Loucy (cell line): Measurements from ENCODE around the gene CPB1.

Experiments
- H2AFZ ChIP-seq: fragments of 200-600 bp; sonication (generic); 2 replicates; pipeline ENCODE4 v1.6.0; 2016; ENCODE audit warnings: antibody characterized with exemption, mild to moderate bottlenecking, low read length, moderate library complexity
- H3F3A ChIP-seq: fragments of 200-600 bp; 2 replicates; pipeline ENCODE4 v1.6.0; 2016; ENCODE audit warnings: antibody characterized with exemption, low read depth, mild to moderate bottlenecking
- H3K27me3 ChIP-seq: fragments of 200-600 bp; sonication (generic); 2 replicates; pipeline ENCODE4 v1.6.1; 2014; ENCODE audit warnings: low read length, mild to moderate bottlenecking; ENCODE audit not compliant: insufficient read depth, poor library complexity, severe bottlenecking
- H3K36me3 ChIP-seq: fragments of 200-600 bp; sonication (generic); 2 replicates; pipeline ENCODE4 v1.6.1; 2016; ENCODE audit warnings: low read length; ENCODE audit not compliant: insufficient read depth
- H3K4me1 ChIP-seq: fragments of 200-600 bp; sonication (generic); 2 replicates; pipeline ENCODE4 v1.5.1; 2014; ENCODE audit warnings: low read length, mild to moderate bottlenecking; ENCODE audit not compliant: insufficient read depth, poor library complexity, severe bottlenecking
- H3K4me2 ChIP-seq: fragments of 200-600 bp; sonication (generic); 2 replicates; pipeline ENCODE4 v1.6.0; 2014; ENCODE audit warnings: antibody characterized with exemption, low read length, low read depth, mild to moderate bottlenecking; ENCODE audit not compliant: poor library complexity, severe bottlenecking
- H3K4me3 ChIP-seq: fragments of 200-600 bp; sonication (generic); 2 replicates; pipeline ENCODE4 v1.5.1; 2014; ENCODE audit warnings: low read length, mild to moderate bottlenecking, mixed read lengths; ENCODE audit not compliant: poor library complexity, severe bottlenecking
- H3K79me2 ChIP-seq: fragments of 200-600 bp; sonication (generic); 2 replicates; pipeline ENCODE4 v1.6.1; 2014; ENCODE audit warnings: low read length; ENCODE audit not compliant: insufficient read depth
- H3K9ac ChIP-seq: fragments of 200-600 bp; sonication (generic); 2 replicates; pipeline ENCODE4 v1.6.0; 2014; ENCODE audit warnings: mild to moderate bottlenecking, low read depth, low read length, moderate library complexity; ENCODE audit not compliant: poor library complexity, severe bottlenecking
- H3K9me2 ChIP-seq: fragments of 200-600 bp; sonication (generic); replicated peaks from 2 replicates; pipeline ENCODE4 v1.6.1; 2016; ENCODE audit warnings: low read depth, low read length, mixed read lengths
- H3K9me3 ChIP-seq: fragments of 200-600 bp; sonication (generic); 2 replicates; pipeline ENCODE4 v1.6.1; 2014; ENCODE audit warnings: mild to moderate bottlenecking, antibody characterized with exemption, low read length, low read depth; ENCODE audit not compliant: insufficient read depth
- H4K20me1 ChIP-seq: fragments of 200-600 bp; sonication (generic); 2 replicates; pipeline ENCODE4 v1.6.0; 2014; ENCODE audit warnings: antibody characterized with exemption, low read length, mild to moderate bottlenecking; ENCODE audit not compliant: insufficient read depth, poor library complexity, severe bottlenecking
- CTCF ChIP-seq: fragments of 200-600 bp; sonication (generic); conservative IDR thresholded peaks from 2 replicates; pipeline ENCODE4 v1.5.1; 2014; ENCODE audit warnings: mild to moderate bottlenecking, antibody characterized with exemption, low read length
- EZH2phosphoT487 ChIP-seq: fragments of 200-600 bp; IDR thresholded peaks from 2 replicates; pipeline ENCODE4 v1.6.1; 2018; ENCODE audit warnings: antibody characterized with exemption, mild to moderate bottlenecking, moderate library complexity, borderline replicate concordance

CPB1 gene

GRCh38 chr3:148796799-148797198, 30.8 kb upstream of the CPB1 start:
- Histone ChIP-seq H3K79me2 (no peaks in the 10 kb centered on the region), H2AFZ (no peak overlapping the region), H3F3A (no peaks in the 10 kb centered on the region), H3K27me3 (no peaks in the 10 kb centered on the region), H3K9me2 (no peaks in the 10 kb centered on the region), H3K4me2 (no peak overlapping the region), H3K9ac (no peak overlapping the region), H3K9me3 (no peaks in the 10 kb centered on the region), H4K20me1 (no peaks in the 10 kb centered on the region), H3K4me3 (no peak overlapping the region), H3K4me1 (no peaks in the 10 kb centered on the region), H3K36me3 (no peaks in the 10 kb centered on the region)
- no peak for TF ChIP-seq CTCF
- no peak for TF ChIP-seq EZH2phosphoT487

- TF ChIP-seq EZH2phosphoT487 (no peak), CTCF (no peak)
- H3K4me2 ChIP-seq: no peak overlapping the region
- H3K36me3 ChIP-seq: no peaks in the 10 kb centered on the region
- H3K9me3 ChIP-seq: no peaks in the 10 kb centered on the region
- H3K79me2 ChIP-seq: no peaks in the 10 kb centered on the region
- no peaks in the 10 kb centered on the region for H3K4me1 ChIP-seq
- H4K20me1 ChIP-seq: no peaks in the 10 kb centered on the region
- no peak overlapping the region for H3K9ac ChIP-seq
- H3K9me2 ChIP-seq: no peaks in the 10 kb centered on the region
- no peak overlapping the region for H2AFZ ChIP-seq
- H3F3A ChIP-seq: no peaks in the 10 kb centered on the region
- no peaks in the 10 kb centered on the region for H3K27me3 ChIP-seq
- H3K4me3 ChIP-seq: no peak overlapping the region
Measured at GRCh38 chr3:148797795-148798194, 29.8 kb upstream of the CPB1 start.

- no peaks in the 10 kb centered on the region for H3K36me3 ChIP-seq
- H3K4me2 ChIP-seq: no peak overlapping the region
- H3F3A ChIP-seq: no peaks in the 10 kb centered on the region
- H3K79me2 ChIP-seq: no peaks in the 10 kb centered on the region
- no peaks in the 10 kb centered on the region for H3K27me3 ChIP-seq
- H2AFZ ChIP-seq: no peak overlapping the region
- no peaks in the 10 kb centered on the region for H3K9me3 ChIP-seq
- H3K4me3 ChIP-seq: no peak overlapping the region
- no peak for TF ChIP-seq EZH2phosphoT487
- TF ChIP-seq CTCF: no peak
- no peaks in the 10 kb centered on the region for H3K9me2 ChIP-seq
- H3K9ac ChIP-seq: no peak overlapping the region
- no peaks in the 10 kb centered on the region for H4K20me1 ChIP-seq
- H3K4me1 ChIP-seq: no peaks in the 10 kb centered on the region
Measured at GRCh38 chr3:148800414-148800813, 27.2 kb upstream of the CPB1 start.
